ENCODE results near the gene XCR1. TPM values are rescaled to one million over a fixed set of nuclear protein-coding genes. Genes with fewer than 3 reads are reported as not detected.

Gene XCR1
- total RNA-seq, 1 experiment from 2014 or later, result not detected

DNA sequence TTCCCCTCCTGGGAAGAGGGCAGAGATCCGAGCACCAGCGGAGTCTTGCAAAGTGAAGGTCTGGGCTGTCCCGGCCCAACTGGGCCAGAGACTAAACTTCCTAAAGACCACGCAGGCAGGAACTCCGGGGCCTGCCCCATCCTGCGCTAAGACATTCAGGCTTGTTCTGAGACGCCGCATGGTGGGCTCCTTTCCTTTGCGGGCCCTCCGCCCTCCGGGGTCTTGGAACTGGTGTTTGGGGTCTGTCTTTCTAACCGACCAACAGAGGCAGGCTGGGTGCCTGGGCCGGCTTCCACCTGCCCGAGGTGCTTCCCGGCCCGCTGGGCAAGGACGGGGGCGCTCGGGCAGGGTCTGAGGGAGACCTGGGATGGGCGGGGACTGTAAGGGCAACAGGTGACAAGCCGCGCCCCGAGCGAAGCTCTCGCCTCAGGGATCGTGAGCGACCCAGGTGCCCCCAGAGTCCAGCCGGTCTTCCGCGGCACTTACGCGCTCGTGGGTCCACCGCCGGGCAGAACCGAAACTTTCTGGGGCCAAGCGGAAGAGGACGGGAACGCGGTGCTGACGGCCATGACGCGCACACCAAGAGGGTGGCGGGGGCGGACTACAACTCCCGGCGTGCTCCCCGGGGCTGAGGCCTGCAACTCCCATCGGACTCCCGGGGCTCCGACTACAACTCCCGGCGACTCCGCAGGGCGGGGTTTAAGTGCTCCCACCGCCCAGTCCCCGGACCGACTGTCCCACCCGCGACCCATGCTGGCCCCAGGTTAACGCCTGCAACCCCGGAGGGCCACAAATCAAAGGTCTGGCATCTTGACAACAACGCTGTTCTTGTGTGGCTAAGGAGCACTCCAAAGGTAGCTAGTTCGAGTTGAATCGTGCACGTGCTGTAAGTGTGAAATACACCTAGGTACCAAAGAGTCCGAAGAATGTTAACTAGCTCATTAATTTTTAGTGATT is 31.8 kb downstream of the XCR1 start, which contains the start of gene FYCO1:
Gene FYCO1 (minus strand): TSS at position 589 of the 957 bp plus-strand sequence. CDS start 10,914 bp downstream, outside the sequence.
- peak within 1 kb of the TSS; percentile 66 for H3K27ac ChIP-seq (ENCODE audit: low read depth, low read length, poor library complexity, severe bottlenecking)
- ChIA-PET CTCF (no interaction called here), POLR2A (ENCODE audit: low non-redundant PET) (no interaction called here)
- TF ChIP-seq, protein P1, sequence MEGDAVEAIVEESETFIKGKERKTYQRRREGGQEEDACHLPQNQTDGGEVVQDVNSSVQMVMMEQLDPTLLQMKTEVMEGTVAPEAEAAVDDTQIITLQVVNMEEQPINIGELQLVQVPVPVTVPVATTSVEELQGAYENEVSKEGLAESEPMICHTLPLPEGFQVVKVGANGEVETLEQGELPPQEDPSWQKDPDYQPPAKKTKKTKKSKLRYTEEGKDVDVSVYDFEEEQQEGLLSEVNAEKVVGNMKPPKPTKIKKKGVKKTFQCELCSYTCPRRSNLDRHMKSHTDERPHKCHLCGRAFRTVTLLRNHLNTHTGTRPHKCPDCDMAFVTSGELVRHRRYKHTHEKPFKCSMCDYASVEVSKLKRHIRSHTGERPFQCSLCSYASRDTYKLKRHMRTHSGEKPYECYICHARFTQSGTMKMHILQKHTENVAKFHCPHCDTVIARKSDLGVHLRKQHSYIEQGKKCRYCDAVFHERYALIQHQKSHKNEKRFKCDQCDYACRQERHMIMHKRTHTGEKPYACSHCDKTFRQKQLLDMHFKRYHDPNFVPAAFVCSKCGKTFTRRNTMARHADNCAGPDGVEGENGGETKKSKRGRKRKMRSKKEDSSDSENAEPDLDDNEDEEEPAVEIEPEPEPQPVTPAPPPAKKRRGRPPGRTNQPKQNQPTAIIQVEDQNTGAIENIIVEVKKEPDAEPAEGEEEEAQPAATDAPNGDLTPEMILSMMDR (conservative IDR thresholded peaks at IDR 0.05; ENCODE audit: low read depth, low read length), result no peak
- TF ChIP-seq EZH2 (IDR thresholded peaks at IDR 0.05; ENCODE audit: borderline replicate concordance, low read depth, low read length, poor library complexity, severe bottlenecking), result no peak
- H3K4me1 ChIP-seq (ENCODE audit: insufficient read depth, low read length, poor library complexity, severe bottlenecking), result no peaks in the 10 kb centered on the region
- H3K27me3 ChIP-seq (replicated peaks; ENCODE audit: insufficient read depth, low read depth, low read length, poor library complexity), result no peaks in the 10 kb centered on the region
- DNase-seq (ENCODE audit: low spot score), result peak; percentile 86
- no peaks in the 10 kb centered on the region for H3K9me3 ChIP-seq (ENCODE audit: low read depth, low read length, poor library complexity, severe bottlenecking)
- intact Hi-C loops (cut with micrococcal nuclease; ENCODE audit: unreplicated experiment), result no loop called here
- peak within 1 kb of the TSS; percentile 66 for H3K4me3 ChIP-seq (ENCODE audit: low read depth, low read length, poor library complexity, severe bottlenecking)
- H3K36me3 ChIP-seq (ENCODE audit: insufficient read depth, low read length, poor library complexity, severe bottlenecking), result no peaks in the 10 kb centered on the region
- TSS peak; percentile 67 for BruUV-seq (replicated peaks)

DNA sequence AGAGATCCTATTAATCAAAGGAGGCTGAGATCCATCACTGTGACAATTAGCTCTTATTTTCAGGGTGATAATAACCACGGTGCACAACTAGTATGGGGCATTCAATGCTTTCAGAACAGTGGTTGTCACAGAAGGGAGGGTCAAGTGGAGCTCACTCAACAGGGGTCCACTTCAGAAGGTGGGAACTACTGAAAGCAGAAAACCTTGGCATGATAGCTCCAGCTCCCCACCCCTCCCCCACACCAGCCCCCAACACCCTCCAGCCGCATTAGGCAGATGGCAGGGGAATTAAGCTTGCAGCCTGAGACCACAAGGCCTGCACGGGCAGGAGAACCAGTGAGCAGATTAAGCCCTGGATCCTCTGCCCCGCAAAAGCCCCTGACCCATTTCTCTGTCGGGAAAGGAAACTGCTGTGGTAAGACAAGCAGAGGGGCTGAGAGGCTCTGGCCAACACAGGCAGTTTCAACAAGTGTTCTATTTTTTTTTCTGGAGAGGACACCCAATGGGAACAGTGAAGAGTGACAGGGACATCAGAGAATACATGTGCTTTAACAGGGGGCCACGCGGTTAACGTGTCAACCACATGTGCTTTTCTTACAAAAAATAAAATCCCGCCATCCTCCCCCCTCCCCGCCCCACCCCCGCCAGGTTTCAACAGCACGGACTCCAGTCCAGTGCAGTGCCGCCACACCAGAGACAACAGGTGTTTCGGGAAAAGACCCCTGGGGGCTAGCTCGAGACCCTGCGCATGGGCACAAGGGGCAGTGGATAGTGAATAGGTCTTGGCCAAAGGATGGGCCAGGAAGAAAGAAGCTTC is 32.7 kb downstream of the XCR1 start:
- TF ChIP-seq, protein P1 (conservative IDR thresholded peaks at IDR 0.05; ENCODE audit: low read depth, low read length), result no peak
- TF ChIP-seq EZH2 (IDR thresholded peaks at IDR 0.05; ENCODE audit: borderline replicate concordance, low read depth, low read length, poor library complexity, severe bottlenecking), result no peak
- no peaks in the 10 kb centered on the region for H3K27me3 ChIP-seq (replicated peaks; ENCODE audit: insufficient read depth, low read depth, low read length, poor library complexity)
- intact Hi-C loops (cut with micrococcal nuclease; ENCODE audit: unreplicated experiment), result no loop called here
- no peaks in the 10 kb centered on the region for H3K36me3 ChIP-seq (ENCODE audit: insufficient read depth, low read length, poor library complexity, severe bottlenecking)
- no peaks in the 10 kb centered on the region for H3K9me3 ChIP-seq (ENCODE audit: low read depth, low read length, poor library complexity, severe bottlenecking)
- no peaks in the 10 kb centered on the region for H3K4me1 ChIP-seq (ENCODE audit: insufficient read depth, low read length, poor library complexity, severe bottlenecking)
- ChIA-PET CTCF (no interaction called here), POLR2A (ENCODE audit: low non-redundant PET) (no interaction called here)
- no TSS peak for BruUV-seq (replicated peaks)
- DNase-seq (ENCODE audit: low spot score), result no peak
- H3K27ac ChIP-seq (ENCODE audit: low read depth, low read length, poor library complexity, severe bottlenecking), result no peak overlapping the region
- H3K4me3 ChIP-seq (ENCODE audit: low read depth, low read length, poor library complexity, severe bottlenecking), result peak overlapping the region; percentile 66

GRCh38 chr3:45993421-45994027 is 33.8 kb downstream of the XCR1 start:
- TF ChIP-seq, protein P1 (conservative IDR thresholded peaks at IDR 0.05; ENCODE audit: low read depth, low read length), result no peak
- TF ChIP-seq EZH2 (IDR thresholded peaks at IDR 0.05; ENCODE audit: borderline replicate concordance, low read depth, low read length, poor library complexity, severe bottlenecking), result no peak
- no peaks in the 10 kb centered on the region for H3K4me1 ChIP-seq (ENCODE audit: insufficient read depth, low read length, poor library complexity, severe bottlenecking)
- CTCF ChIA-PET, result interaction anchor here (0.6 kb wide), 1 partner anchor 303 kb away, joined by 3 read pairs; no protein-coding TSS in a partner anchor
- H3K4me3 ChIP-seq (ENCODE audit: low read depth, low read length, poor library complexity, severe bottlenecking), result no peak overlapping the region
- no TSS peak for BruUV-seq (replicated peaks)
- POLR2A ChIA-PET (ENCODE audit: low non-redundant PET), result no interaction called here
- H3K9me3 ChIP-seq (ENCODE audit: low read depth, low read length, poor library complexity, severe bottlenecking), result no peaks in the 10 kb centered on the region
- DNase-seq (ENCODE audit: low spot score), result no peak
- no peaks in the 10 kb centered on the region for H3K36me3 ChIP-seq (ENCODE audit: insufficient read depth, low read length, poor library complexity, severe bottlenecking)
- no peaks in the 10 kb centered on the region for H3K27me3 ChIP-seq (replicated peaks; ENCODE audit: insufficient read depth, low read depth, low read length, poor library complexity)
- H3K27ac ChIP-seq (ENCODE audit: low read depth, low read length, poor library complexity, severe bottlenecking), result no peak overlapping the region
- intact Hi-C loops (cut with micrococcal nuclease; ENCODE audit: unreplicated experiment), result no loop called here

Data from A673 (cell line).